Measurements from ENCODE around the gene CNNM1. TPM values are rescaled to one million over a fixed set of nuclear protein-coding genes. Genes with fewer than 3 reads are reported as not detected.

CNNM1 gene
- total and polyA plus RNA-seq, 8 donors = 0.53 to 1.6 (median 1.3) TPM

- Histone ChIP-seq H3K4me1 (peaks cover 15 to 24% (median 16%) of the 10 kb centered on the region in 3 donors), H3K27ac (peak overlapping the region; percentile 71 to 95 (median 79)), H3K27me3 (no peaks in the 10 kb centered on the region), H3K4me3 (peak overlapping the region; percentile 48 to 88 (median 65)), H3K36me3 (peaks cover 0 to 3% (median 0%) of the 10 kb centered on the region in 3 donors), H3K9me3 (no peaks in the 10 kb centered on the region)
- no peak for FAIRE-seq
- ATAC-seq = peak; percentile 1 to 15 (median 4)
- DNase-seq = no peak
- TF ChIP-seq CTCF (IDR thresholded peaks at IDR 0.05) = no peak
- 3% methylated on average over 14 of the region's 14 CpGs for whole genome bisulfite sequencing, 2 donors
- intact Hi-C loops (cut with DNase I) = no loop called here
Observed at GRCh38 chr10:99430116-99430450, 100.9 kb downstream of the CNNM1 start.

- Histone ChIP-seq H3K4me3 (peak within 1 kb of the TSS; percentile 63 to 88 (median 68)), H3K4me1 (peaks cover 15 to 24% (median 16%) of the 10 kb centered on the region in 3 donors), H3K36me3 (no peaks in the 10 kb centered on the region), H3K27me3 (no peaks in the 10 kb centered on the region), H3K9me3 (no peaks in the 10 kb centered on the region), H3K27ac (peak within 1 kb of the TSS; percentile 90 to 97 (median 92))
- FAIRE-seq = peak; percentile 98
- peak; percentile 95 to 98 (median 98) for DNase-seq
- intact Hi-C loops (cut with DNase I) = no loop called here
- ATAC-seq = peak; percentile 95 to 98 (median 96)
- TF ChIP-seq CTCF (IDR thresholded peaks at IDR 0.05) = no peak
- WGBS, 2 donors = 0% methylated on average over 58 to 59 of the region's 59 CpGs
Observed at GRCh38 chr10:99430451-99431189, 101.5 kb downstream of the CNNM1 start, which contains the start of gene GOT1. TSS of gene GOT1 (minus strand) at chr10:99430624. CDS start at chr10:99430565, 59 bp downstream.

- DNase-seq (peak in 5 of 6 donors; percentile 52 to 79 (median 70)), ATAC-seq (peak; percentile 35 to 55 (median 42)), FAIRE-seq (no peak)
- H3K4me1 ChIP-seq = peaks cover 11 to 17% (median 16%) of the 10 kb centered on the region in 3 donors
- peak overlapping the region; percentile 43 to 88 (median 68) for H3K4me3 ChIP-seq
- TF ChIP-seq CTCF (IDR thresholded peaks at IDR 0.05) = no peak
- H3K27ac ChIP-seq = peak overlapping the region; percentile 90 to 97 (median 92)
- intact Hi-C loops (cut with DNase I) = no loop called here
- H3K9me3 ChIP-seq = no peaks in the 10 kb centered on the region
- 1% methylated on average over 20 of the region's 20 CpGs for WGBS, 2 donors
- no peaks in the 10 kb centered on the region for H3K27me3 ChIP-seq
- H3K36me3 ChIP-seq = no peaks in the 10 kb centered on the region
Observed at GRCh38 chr10:99431190-99431760, 102.1 kb downstream of the CNNM1 start.

GRCh38 chr10:99432047-99432446 lies 102.9 kb downstream of the CNNM1 start:
- Histone ChIP-seq H3K9me3 (no peaks in the 10 kb centered on the region), H3K27ac (no peak overlapping the region), H3K4me3 (peak overlapping the region in 2 of 4 donors; percentile 67 to 88), H3K36me3 (no peaks in the 10 kb centered on the region), H3K4me1 (peaks cover 10 to 16% (median 10%) of the 10 kb centered on the region in 3 donors), H3K27me3 (no peaks in the 10 kb centered on the region)
- FAIRE-seq = no peak
- no peak for ATAC-seq
- WGBS, 2 donors = 93 to 99% methylated on average over 4 of the region's 4 CpGs
- DNase-seq = no peak
- intact Hi-C loops (cut with DNase I) = no loop called here
- no peak for TF ChIP-seq CTCF (IDR thresholded peaks at IDR 0.05)
